RWPE1 (cell line): ENCODE results near the gene NDUFAF5.

Experiments used
- CTCF ChIA-PET: fragments of 350-600 bp; sonication (Branson Sonifier 250); formaldehyde crosslinking; extraction: SDS; loops from one replicate; lab custom pipeline; 2021; lab: Yijun Ruan, JAX
- POLR2A ChIA-PET: fragments of 400-600 bp; formaldehyde crosslinking; extraction: SDS; loops from one replicate; lab custom pipeline; 2020; ENCODE audit warnings: antibody characterized with exemption; ENCODE audit not compliant: low non-redundant PET; lab: Yijun Ruan, JAX
- DNase-seq: peaks from one replicate; pipeline ENCODE4 v3.0.0; 2012; ENCODE audit warnings: low spot score
- H3K27ac ChIP-seq: fragments of 450-650 bp; 2 replicates; pipeline ENCODE4 v1.5.1; 2017
- CTCF ChIP-seq: fragments of 450-650 bp; conservative IDR thresholded peaks from 2 replicates; pipeline ENCODE4 v1.5.1; 2017; ENCODE audit warnings: low read depth, mild to moderate bottlenecking

The NDUFAF5 gene

GRCh38 chr20:13865156-13865555, 80.3 kb downstream of the NDUFAF5 start:
- TF ChIP-seq CTCF = no peak
- DNase-seq = no peak
- H3K27ac ChIP-seq = no peak overlapping the region
- CTCF ChIA-PET = no interaction called here
- POLR2A ChIA-PET = no interaction called here

GRCh38 chr20:13865791-13866351, 81.0 kb downstream of the NDUFAF5 start:
- CTCF ChIA-PET = no interaction called here
- DNase-seq = no peak
- no peak for TF ChIP-seq CTCF
- no peak overlapping the region for H3K27ac ChIP-seq
- POLR2A ChIA-PET = no interaction called here

- POLR2A ChIA-PET = no interaction called here
- H3K27ac ChIP-seq = no peak overlapping the region
- CTCF ChIA-PET = no interaction called here
- no peak for TF ChIP-seq CTCF
- DNase-seq = no peak
These were observed 83.5 kb downstream of the NDUFAF5 start for GRCh38 chr20:13868331-13868730.

DNA sequence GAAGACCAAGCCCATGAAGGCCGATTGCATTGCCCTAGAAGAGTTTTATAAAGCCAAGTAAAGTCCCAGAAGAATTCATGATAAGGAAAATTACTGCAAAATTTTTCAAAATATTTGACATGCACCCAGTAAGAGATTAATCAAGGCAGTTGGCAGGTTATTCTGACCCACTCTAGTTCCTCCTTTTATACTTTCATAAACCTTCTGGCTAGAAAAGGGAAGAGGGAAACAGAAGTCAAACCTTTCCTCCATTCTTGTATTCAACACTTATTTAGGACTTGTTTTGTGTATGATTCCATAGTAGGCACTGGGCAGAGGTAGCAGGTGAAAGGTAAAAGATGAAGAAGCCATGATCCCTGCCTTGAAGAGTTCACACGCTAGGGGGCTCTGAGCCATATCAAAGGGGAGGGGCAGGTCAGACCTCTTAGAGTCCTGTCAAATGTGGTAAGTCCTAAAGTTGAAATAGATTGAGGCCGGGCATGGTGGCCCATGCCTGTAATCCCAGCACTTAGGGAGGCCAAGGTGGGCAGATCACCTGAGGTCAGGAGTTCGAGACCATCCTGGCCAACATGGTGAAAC, 85.4 kb downstream of the NDUFAF5 start:
- 0 out of 2 replicates have a peak, but pooled peaks have one; percentile 9 for TF ChIP-seq CTCF
- no peak for DNase-seq
- POLR2A ChIA-PET = no interaction called here
- CTCF ChIA-PET = no interaction called here
- H3K27ac ChIP-seq = no peak overlapping the region
